Measurements from ENCODE around the gene PRDM5.

GRCh38 chr4:120699354-120699753 is 223.2 kb downstream of the PRDM5 start:
- TF ChIP-seq MAX (IDR thresholded peaks at IDR 0.05; ENCODE audit: insufficient read depth, insufficient read length) (no peak), CTCF (IDR thresholded peaks at IDR 0.05; ENCODE audit: extremely low read depth in 1 of 2, insufficient read depth in 1 of 2, low read depth in 1 of 2, low read length in 2 of 2) (no peak), POLR2A (IDR thresholded peaks at IDR 0.05; ENCODE audit: low read depth, low read length) (no peak), EZH2 (IDR thresholded peaks at IDR 0.05; ENCODE audit: borderline replicate concordance, low read depth, low read length, severe bottlenecking) (no peak)

All from endothelial cell of umbilical vein (primary cell).